NCI-H187 treated with DMSO at 0.1 percent for 48 hours (cell line): Measurements from ENCODE around the gene SAMD10.
"Not testable (repeated sequence)": the region's sequence is repeated elsewhere in the genome, so short reads cannot be mapped to it uniquely, and the experiment has no call there.

Experiments
- DNase-seq: peaks from one replicate; lab custom pipeline; 2025; lab: John Stamatoyannopoulos, UW

SAMD10 gene

DNA sequence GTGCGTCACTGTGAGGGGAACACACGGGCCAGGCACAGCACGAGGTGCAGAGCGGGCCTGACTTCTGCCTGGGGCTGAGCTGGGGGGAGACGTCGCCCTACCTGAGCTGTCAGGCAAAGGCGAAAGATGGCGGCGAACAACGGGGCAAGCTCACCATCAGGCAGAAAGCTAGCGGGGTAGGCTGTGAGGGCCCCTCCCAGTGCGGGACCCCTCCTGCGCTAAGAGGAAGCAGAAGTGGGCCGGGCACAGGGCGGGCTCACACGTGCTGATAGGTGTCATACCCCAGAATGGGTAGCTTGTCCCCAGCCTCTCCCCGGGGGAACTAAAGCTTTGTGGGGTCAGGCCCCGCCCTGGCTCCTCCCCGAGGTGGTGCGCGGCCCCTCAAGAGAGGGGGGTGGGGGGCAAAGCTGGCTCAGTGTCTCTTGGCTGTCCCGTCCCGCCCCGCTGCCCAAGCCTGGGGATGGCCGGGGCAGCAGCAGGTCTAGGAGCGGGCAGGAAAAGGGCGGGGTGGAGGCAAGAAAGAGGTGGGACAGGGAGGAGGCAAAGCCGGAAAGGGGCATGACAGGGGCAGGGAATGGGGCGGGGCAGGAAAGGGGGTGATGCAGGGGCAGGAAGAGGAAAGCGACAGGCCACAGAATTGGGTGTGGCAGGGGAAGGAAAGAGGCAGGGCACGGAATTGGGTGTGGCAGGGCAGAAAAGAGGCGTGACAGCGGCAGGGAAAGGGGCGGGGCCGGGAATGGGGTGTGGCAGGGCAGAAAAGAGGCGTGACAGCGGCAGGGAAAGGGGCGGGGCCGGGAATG, 38.0 kb downstream of the SAMD10 start:
- no peak for DNase-seq

DNA sequence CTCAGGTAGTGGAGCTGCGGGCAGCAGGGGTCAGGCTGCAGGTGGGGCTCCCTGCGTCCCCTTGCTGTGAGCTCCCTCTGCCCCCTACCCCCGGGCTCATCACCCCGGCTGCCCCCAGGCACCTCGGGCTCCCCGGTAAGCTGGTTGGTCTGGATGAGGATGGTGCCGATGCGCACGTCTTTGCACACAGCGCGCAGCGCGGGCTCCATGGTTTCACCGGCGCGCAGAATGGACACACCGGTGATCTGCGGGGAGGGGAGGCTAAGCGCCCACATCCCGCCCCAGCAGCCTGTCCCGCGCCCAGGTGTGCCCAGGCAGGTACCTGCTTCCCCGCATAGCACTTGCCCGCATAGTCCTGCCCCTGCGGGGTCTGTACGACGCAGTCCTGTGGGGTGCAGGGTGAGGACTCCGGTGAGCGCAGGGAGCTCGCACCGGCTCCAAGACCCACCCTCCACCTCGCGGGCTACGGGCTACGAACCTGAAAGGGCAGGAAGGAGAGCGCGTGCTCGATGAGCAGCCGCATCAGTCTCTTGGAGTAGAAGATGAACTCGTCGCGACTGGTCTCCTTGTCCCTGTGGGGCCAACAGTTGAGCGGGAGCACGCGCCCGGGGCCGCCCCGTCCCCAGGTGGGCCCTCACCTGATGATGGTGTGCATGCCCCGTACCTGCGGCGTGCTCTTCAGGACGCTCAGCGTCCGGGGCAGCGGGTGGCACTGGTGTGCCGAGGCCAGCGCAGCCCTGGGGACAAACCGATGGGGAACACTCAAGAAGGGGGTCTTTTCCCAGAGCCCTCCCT, 38.8 kb downstream of the SAMD10 start:
- DNase-seq, result no peak

DNA sequence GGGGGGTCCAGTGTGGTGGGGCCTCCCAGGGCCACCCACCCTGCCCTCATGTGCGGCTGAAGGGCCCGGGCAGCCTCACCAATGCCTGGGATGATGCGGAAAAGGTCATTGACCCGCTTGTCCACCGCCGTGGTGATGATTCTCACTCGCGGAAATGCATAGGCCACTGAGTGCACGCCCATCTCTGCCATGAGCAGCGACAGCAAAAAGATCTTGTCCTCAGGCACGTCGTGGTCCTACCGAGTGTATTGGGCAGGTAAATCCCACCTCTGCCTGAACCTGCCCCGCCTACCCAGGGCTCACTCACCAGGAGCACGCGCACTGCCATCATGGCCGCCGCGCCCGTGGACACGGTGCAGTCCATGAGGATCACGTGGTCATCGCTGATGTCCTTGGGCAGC, 39.4 kb downstream of the SAMD10 start:
- no peak for DNase-seq

DNA sequence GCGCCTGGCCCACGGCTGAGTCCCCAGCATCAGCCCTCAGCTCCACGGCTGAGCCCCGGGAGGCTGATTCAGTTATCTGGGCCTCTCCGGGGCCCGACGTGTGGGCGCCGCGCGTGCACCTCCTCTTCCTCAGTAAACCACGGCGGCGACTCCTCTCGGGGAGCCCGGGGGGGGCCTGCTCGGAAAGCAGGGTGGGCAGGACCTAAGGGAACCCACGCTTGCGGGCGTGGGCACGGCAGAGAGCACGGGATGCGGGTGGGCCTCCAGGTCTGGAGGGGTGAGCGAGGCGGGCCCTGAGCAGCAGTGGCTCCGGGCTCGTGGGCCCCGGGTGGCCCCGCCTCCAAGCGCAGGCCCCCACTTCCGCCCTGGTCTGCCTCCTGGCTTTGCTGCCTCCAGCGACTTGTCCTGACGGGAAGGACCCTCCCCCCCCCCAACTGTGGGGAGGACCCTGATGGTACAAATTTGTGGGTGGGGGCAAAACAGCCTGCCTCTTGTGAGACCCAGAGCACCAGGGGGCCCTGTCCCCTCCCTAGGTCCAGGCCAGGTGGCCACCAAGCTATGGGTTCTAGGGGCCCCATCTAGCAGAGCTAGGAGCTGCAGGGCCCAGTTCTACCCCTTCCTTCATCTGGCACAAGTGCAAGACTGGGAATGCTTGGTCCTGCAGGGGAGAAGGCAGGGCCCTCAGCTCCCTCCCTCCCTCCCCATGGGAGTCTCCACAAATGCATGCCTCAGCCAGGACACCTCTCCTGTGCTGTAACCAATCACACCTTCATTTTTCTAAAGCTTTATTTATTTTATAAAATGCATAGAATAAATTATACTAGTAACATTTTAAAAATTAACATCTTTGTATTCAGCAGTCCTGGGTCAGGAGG, 40.1 kb downstream of the SAMD10 start:
- DNase-seq, result no peak

DNA sequence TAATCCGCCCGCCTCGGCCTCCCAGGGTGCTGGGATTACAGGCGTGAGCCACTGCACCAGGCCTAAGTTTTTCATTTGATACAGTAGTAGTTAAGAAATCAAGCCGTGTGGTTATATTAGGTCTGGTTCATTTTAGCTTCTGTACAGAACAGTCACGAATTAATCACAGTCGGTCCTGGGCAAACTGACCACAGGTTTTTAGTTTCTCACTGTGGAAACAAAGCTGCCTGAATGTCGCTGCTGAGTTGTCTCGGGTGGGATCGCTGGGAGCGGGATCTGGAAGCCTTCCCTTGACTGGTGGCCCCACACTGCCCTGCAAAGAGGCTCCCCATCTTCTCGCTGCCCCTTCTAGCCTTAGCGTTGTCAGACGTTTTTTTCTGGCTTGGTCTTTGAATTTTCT, 41.8 kb downstream of the SAMD10 start:
- no peak for DNase-seq

DNA sequence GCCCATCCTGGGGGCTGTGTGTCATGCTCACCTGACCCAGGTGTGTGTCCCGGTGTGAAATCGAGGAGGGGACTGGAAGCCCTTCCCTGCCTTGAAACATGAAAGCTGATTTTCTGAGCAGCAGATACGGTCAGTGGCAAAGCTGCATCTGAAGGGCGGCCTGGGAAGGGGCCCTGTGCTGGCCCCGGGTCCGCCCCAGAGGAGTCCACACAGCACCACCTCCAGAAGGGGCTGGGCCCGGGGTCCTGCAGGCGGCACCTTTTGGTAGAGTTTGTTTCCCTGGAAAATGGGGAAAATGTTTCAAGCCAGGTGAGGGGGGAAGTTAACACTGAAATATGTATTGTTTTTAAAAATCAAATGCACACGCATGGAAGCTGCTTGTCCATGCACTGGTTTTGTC, 44.0 kb downstream of the SAMD10 start:
- no peak for DNase-seq

DNA sequence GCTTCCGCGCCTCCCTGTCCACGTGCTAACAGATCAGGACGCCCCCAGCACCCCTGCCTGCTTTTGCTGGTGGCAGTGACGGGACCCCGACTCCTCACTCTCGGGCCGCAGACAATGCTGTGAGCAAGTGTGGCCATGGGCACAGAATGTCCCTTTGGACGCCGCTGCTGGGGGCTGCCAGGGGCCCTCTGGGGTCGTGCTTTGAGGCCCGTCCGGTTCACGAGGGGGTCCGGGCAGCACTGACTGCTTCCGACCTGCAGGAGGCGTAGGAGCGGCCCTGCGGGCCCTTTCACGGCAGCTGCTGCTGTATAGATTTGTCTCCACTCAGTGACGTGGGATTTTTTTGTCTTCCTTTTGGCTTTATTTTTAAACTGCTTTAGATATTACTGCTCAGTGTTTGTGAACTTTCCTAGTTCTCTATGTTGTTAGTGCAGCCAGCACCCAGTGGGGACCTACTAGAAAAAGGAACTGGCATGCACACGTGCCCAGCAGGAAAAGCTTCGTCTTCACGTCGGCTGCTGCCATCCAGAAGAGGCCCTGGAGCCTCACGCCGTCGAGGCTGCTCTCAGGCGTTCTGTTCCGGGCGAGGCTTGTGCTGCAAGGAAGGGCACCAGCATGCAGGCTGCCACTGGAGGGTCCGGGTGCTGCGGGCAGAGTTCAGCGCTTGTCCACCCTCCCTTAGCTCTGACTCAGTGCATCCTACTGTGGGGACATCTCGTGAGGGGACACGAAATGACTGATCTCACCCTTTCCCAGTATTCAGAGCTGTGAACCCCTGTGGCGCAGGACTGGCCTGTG, 45.0 kb downstream of the SAMD10 start:
- DNase-seq, result no peak

DNA sequence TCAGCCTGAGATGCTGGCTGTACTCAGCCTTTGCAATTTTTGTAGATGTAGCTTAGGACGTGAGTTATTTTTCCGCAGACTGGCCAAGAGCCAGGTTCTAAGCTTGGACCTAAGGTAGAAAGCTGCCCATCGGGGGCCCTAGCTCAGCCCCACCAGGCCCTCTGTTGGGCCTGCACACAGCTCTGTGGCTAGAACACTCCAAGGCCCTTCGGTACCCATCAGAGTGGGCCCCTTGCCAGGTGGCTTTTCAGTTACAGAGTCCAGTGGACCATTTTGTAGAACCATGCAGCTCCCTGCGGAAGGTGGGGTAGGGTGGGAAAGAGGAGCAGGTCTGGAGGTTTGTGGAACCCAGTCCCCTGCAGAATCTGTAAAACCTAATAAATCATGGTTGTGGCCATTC, 45.8 kb downstream of the SAMD10 start:
- DNase-seq, result no peak

DNA sequence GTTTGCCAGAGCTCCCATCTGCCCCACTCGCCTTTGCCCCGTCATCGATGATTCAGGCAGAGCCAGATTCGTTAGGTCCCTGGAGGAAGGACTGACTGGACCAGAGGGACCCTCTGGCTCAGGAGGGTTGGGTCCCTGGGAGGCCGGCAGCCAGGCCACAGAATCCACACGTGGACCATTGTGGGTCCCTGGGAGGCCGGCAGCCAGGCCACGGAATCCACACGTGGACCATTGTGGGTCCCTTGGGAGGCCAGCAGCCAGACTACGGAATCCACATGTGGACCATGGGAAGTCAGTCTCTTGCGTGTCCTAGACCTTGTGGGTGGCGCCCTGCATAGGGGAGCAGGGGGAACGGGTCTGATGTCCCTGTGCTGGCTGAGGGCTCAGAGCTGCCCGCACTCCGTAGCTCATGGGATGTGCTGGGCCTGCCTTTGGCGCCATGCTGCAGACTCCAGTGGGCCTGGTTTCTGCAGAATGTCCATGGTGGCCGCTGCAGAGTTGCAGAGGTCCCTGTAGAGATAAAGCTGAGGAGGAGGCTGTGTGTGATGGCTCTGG, 46.8 kb downstream of the SAMD10 start:
- DNase-seq, result no peak

DNA sequence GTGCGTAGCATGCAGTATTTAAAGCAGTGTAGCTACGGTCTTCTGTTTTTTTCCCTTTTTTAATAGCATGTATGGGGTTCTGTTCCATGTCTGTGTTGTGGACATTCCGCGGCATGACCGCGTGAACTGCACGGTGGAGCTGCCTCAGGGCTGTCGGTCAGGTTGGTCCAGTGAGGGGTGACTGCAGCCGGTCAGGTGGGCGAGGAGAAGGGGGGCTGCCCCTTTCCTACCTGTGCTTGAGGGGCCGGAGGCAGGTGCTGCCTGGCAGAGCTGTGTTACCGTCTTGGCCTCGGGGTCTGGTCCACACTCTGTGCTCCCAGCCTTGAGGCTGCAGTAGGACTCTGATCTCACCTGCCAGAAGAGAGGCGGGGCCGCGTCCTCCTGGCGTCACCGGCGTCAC, 47.7 kb downstream of the SAMD10 start:
- DNase-seq, result no peak

DNA sequence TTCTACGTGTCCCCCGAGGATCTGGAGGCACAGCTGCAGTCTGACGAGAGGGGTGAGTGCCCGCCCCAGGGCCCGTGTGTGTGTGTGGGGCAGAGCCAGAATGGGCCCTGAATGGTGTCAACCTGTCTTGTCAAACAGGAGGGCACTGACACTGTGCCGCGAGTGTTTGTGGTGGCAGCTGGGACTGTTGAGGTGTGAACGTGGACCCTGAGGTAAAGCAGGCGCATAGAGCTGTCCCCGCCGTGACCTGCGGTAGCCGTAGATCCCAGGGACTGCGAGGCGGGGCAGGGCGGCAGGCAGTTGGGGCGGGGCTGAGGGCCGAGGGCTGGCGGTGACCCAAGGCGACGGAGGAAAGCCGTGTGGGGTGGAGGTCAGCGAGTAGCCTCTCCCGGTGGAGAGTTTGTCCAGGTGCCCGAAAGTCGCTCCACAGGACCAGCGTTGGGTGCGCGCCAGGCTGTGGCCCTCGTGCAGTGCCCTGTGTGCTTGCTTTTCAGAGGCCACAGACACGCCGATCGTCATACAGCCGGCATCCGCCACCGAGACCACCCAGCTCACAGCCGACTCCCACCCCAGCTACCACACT, 48.4 kb downstream of the SAMD10 start:
- no peak for DNase-seq

DNA sequence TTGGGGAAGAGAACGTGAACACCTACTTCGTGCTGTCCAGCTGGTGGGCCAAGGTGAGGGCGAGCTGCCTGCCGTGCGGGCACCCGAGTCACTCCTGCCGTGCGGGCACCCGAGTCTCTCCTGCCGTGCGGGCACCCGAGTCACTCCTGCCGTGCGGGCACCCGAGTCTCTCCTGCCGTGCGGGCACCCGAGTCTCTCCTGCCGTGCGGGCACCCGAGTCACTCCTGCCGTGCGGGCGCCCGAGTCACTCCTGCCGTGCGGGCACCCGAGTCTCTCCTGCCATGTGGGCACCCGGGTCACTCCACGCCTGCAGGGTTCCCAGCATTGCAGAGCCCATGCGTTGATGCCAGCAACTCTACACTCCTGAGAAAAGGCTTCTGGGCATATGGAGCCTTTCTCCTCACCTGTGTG, 50.0 kb downstream of the SAMD10 start:
- DNase-seq, result not testable (repeated sequence)

DNA sequence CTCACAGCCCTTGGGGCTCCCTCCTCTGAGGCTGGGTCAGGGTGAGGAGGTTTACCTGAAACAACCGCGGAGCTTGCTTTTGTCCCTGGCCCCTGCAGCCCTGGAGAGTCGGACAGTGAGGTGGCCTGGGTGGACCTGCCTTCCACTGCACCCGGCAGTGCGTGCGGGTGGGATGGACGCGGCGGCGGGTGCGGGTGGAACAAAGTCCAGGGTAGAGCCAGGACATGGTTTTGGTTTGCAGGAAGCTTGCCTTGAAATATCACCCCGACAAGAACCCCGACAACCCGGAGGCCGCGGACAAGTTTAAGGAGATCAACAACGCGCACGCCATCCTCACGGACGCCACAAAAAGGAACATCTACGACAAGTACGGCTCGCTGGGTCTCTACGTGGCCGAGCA, 50.4 kb downstream of the SAMD10 start:
- DNase-seq, result no peak

DNA sequence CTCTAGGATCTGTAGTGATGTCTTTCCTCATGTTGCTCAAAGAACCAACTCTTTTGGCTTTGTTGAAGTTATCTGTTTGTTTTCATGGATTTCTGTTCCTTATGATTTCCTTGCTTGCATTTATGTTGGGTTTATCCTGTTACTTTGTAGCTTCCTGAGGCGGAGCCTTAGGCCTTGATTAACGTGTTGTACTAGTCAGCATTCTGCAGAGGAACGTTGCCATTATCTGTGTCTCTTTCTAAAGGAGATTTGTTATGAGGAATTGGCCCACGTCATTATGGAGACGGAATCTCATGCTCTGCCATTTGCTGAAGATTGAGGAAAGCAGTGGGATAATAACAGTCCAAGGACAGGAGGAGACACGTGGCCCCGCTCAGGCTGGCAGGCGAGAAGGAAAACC, 53.1 kb downstream of the SAMD10 start:
- DNase-seq, result no peak

DNA sequence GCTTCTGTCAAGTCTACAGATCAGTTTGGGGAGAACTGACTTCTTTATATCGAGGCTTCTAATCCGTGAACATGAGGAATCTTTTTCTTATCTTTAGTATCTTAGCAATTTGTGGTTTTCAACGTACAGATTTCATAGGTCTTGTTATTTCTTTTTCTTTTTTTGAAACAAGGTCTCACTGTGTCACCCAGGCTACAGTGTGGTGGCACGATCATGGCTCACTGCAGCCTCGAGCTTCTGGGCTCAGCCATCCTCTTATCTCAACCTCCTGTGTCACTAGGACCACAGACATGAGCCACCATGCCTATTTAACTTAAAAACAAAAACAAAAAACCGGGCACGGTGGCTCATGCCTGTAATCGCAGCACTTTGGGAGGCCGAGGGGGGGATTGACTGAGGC, 55.2 kb downstream of the SAMD10 start:
- no peak for DNase-seq
